GM18520 (cell line): ENCODE results near the gene OTOP3.
"Not testable (repeated sequence)": the region's sequence is repeated elsewhere in the genome, so short reads cannot be mapped to it uniquely, and the experiment has no call there.

Experiments used
- ATAC-seq: cut with Tn5 transposase; IDR thresholded peaks from one replicate; pipeline ENCODE4 v1.9.1; 2021; ENCODE audit not compliant: unreplicated experiment

The OTOP3 gene

DNA sequence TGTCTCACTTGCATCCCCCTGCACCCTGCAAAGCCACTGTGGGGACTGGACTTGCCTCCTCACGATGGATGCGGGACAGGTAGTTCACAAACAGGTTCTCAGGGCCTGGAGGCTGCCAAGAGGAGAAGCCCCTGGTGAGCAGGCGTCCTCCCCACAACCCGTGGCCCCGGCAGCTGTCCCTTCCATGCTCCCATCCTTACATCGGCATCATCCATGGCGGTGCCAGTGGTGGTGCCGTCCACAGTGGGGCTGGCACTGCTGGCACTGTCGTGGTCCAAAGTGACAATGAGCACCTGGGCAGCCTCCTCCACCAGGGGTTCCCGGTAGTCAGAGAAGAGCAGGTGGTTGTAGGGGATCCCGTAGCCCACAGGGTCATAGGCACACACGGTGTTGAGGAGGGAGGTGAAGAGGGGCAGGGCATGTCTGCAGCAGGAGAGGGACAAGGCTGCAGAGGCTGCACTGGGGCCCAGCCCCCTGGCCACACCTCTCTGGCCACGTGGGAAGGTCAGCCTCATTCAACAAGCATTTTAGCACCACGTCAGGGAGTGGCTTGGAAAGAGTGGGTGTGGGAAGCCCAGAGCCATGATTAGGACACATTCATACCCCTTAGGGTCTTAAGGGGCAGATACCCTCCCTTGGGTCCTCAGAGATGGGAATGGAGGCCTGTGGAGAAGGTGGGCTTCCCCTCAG lies 24.3 kb downstream of the OTOP3 start:
- ATAC-seq = no peak

DNA sequence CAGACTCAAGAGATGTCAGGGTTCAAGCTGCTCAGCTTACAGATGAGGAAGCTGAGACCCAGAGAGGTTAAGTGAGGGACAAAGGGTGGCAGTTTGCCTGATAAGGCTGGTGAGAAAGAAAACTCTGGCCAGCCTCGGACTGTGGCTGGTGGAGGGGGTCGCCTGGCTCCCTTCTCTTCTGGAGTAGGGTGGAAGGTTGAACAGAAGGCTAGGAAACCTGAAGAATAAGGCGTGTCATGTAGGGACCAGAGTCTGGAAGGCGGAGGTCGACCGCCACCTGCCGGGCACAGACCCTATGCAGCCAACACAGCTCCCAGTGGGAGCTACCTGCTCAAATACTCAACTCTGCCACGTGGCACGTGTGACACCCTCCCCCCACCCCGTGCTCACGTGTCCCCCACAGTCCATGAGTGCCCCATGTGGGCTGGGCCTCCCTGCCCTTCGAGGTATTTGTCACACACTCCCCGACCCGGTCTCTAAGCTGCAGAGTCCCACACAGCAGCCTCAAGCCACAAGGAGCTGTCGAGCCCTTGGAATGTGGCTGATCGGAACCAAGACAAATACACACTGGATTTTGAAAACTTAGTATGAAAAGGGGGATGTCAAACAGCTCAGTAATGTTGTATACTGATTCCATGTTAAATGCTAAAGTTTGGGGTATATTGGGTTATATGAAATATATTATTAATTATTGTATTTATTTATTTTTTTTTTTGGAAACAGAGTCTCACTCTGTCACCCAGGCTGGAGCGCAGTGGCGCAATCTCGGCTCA lies 25.1 kb downstream of the OTOP3 start:
- ATAC-seq = no peak

DNA sequence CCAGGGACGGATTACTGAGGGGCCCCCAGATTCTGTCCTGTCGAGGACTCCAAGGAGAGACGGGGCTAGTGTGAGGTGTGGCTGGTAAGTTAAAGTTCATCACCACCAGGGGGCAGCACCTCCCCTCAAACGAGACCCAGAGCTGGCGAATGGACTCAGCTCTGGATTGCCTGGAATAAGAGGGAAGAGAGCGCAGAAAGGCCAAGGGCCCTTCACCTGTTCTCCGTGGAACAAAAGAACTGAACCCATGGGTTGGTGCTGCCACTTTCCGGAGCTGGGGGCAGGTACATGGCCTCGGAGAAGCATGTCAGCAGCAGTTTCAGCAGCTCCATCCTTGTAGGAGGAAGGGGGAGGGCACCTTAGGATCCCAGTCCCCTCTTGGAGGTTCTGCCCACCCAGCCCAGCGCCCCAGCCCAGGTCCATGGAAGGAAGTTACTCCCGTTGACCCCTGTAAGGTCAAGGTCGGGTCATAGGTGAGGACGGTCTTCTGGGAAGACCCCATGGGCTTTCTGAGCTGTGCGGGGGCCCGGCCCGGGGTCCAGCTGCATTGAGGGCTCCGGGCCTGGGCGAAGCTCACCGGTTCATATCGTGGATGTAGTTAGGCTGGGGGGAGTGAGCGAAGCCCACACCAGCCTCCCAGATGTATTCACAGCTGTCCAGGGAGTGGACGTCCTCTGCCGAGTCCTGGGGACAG lies 26.1 kb downstream of the OTOP3 start:
- no peak for ATAC-seq

DNA sequence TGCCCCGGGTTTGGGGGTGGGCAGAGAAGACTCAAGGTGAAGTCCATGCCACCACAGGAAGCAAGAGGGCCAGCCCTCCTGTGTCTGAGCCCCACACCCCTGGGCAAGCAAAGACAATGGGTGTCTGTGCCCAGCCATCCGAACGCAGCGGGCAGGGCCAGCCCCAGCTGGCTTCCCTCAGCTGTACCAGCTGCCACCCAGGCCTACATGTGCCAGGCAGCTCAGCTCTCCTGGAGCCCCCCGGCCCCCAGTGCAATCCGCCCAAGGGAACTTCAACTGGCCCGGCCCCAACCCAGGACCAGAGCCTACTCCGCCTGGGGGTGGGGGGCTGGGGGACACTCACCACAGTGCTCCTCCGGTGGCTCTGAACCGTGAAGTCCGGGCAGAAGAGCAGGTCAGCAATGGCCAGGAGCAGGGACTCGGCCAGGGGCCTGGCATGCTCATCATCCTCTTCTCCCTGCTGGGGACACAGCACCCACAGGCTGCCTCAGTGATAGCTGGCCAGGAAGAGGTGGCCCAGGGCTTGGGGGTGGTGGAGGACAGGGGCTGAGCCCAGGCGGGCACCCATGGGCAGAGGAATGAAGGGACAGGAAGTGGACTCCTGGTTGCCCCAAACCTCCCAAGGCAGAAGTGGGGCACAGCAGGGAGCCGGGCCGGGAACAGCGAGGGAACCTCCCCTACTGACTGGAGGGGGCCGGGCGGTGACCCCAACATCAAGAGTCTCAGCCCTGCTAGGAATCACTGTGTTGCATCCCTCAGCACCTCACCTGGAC lies 27.1 kb downstream of the OTOP3 start:
- no peak for ATAC-seq

DNA sequence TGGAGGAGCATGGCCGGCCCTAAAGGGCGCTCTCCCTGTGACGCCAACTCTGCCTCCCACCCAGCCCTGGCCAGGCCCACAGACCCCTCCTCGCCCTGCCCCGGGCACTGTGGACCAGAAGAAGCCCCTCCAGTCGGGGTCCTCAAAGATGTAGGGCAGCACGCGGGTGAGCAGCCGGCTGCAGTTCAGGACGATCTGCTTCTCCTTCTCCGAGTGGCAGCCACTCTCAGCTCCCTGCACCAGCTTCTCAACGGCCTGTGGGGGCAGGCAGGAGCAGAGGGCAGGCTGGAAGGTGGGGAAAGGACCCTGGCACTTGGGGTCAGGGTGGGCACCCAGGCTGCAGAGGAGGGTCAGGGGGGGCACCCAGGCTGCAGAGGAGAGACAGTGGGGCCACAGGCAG lies 28.0 kb downstream of the OTOP3 start:
- ATAC-seq = no peak

DNA sequence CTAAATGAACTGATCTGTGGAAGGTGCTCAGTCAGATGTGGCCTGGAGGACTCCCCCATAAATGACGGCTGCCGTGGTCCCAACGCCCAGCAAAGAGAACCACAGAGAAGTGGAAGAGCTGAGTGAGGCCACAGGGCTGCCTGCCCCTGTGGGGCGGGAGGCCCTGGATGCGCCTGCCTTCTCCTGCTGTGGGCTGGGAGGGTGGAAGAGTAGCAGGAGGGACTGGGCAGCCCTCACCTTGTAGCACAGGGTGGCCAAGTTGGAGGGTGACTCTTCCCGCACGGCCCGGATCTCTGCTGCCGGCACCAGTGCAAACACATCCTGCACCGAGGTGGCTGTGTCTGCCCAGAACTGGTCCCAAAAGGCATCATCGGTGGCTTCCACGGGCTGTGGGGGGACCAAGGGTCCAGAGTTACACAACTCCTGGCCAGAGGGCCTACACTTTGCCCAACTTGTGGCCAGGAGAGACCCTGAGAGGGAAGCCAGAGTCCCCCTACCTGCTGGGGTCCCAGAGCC lies 28.6 kb downstream of the OTOP3 start:
- ATAC-seq = no peak

DNA sequence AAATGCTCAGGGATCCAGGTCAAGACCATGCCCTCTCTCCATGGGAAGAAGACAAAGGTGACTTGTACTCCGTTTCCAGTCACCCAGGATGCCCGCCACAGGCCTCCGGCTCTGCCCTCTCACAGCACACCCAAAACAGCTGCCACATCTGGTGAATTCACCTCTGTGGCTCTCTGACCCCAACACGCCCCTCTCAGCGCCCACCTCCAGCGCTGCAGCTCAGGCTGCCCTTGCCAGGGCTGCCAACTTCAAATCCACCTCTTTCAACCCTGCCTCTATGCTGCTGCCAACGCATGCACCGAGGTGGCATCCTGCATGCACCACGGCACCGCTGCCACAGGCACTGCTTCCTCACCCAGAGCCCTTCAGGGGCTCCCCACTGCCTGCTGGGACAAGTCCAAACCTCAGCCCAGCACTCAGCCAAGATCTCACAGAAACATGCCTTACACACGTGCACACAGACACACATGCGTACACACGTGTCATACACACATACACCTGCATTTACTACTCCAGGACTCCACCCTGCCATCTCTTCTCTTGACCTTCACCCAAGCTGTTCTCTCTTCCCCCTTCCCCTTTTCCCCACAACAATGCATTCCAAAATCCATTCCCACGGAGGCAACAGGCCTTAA lies 29.4 kb downstream of the OTOP3 start:
- ATAC-seq = no peak

DNA sequence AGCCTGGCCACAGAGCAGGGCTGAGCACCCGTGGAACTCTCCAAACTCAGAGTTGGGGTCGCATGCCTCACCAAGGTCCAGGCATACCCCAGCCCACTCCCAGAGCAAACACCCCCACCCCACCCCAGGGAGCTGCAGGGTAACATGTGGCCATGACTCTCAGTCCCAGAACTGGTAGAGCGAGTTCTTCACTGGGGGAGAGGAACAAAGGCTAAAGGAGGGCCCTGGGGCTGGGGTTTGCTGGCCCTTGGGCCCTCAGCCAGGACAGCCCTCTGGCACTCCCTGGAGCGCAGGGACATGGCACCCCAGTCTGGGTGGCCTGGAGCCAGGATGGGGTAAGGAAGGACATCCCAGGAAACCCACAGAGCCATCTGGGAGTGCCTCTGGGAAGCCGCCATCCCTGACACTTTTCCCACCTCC lies 32.7 kb downstream of the OTOP3 start:
- no peak for ATAC-seq

DNA sequence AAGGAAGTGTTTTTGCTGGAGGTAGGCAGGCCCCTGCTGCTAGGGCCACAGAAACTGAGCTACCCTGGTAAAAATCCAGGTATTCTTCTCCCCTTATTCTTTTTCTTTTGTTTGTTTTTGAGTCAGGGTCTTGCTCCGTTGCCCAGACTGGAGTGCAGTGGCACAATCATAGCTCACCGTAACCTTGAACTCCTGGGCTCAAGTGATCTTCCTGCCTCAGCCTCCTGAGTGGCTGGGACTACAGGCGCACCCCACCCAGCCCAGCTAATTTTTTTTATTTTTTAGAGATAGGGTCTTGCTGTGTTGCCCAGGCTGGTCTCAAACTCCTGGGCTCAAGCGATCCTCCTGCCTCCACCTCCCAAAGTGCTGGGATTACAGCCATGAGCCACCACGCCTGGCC lies 33.8 kb downstream of the OTOP3 start:
- ATAC-seq = not testable (repeated sequence)

DNA sequence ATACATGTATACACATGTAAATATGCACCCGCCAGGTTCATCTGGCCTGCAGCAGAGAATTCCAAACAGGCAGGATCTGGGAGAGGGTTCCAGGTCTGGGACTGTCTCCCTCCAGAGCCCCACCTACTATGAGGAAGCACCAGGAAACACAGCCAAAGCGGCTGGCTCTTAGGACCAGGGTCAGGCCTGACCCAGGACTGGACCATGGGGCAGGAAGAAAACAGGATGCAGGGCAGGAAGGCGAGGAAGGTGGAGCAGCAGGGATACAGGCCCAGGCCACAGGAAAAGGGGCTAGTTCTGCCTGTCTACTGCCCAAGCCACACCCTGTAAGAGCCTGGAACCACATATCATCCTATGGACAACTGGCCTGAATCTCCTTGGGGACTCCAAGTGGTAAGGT lies 34.7 kb downstream of the OTOP3 start:
- ATAC-seq = no peak

DNA sequence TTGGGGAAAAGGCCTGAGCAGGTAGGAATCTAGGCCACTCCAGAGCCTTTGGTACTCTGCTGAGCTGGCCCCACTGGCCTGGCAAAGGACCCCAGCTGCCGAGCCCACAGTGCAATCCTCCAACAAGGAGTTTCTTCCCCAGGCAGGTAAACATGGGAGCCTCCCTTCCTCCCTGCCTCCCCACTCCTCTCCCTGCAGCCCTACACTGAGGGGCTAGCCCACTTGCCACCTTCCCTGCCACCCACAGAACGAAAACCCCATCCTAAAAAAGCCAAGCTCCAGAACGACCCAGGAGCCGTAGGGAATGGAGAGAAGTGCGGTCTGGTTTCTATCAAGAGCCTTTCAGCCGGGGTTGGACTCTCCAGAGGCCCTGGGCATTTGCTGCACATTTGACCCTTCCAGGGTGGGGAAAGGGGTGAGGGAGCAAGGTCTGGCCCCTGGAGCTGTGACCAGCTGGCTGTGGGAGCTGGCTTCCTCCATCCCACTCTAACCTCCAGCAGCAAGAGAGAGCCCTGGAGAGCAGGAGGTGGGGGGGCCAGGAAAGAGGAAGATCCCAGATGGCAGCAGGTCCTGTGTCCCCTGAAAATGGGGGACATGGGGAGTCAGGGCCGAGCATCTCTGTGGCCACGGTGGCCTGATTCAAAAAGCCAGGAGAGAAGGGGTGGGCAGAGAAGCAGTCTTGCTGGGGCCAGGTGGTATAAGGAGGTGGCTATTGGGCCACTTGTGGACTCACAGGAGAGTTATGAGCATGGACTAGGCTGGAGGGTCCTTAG lies 35.6 kb downstream of the OTOP3 start:
- ATAC-seq = no peak

DNA sequence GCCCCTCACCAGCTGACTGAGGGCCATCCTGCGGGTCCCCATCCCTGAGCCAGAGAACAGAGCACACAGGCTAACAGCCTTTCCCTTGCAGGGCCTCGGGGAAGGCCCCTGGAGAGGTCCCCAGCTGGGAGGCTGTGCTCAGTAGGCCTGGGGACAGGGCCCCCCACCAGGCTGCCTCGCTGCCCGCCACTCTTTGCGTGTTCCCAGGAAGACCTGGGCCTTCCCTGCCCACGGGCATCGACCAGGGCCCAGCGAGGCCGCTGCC lies 36.1 kb downstream of the OTOP3 start:
- no peak for ATAC-seq

DNA sequence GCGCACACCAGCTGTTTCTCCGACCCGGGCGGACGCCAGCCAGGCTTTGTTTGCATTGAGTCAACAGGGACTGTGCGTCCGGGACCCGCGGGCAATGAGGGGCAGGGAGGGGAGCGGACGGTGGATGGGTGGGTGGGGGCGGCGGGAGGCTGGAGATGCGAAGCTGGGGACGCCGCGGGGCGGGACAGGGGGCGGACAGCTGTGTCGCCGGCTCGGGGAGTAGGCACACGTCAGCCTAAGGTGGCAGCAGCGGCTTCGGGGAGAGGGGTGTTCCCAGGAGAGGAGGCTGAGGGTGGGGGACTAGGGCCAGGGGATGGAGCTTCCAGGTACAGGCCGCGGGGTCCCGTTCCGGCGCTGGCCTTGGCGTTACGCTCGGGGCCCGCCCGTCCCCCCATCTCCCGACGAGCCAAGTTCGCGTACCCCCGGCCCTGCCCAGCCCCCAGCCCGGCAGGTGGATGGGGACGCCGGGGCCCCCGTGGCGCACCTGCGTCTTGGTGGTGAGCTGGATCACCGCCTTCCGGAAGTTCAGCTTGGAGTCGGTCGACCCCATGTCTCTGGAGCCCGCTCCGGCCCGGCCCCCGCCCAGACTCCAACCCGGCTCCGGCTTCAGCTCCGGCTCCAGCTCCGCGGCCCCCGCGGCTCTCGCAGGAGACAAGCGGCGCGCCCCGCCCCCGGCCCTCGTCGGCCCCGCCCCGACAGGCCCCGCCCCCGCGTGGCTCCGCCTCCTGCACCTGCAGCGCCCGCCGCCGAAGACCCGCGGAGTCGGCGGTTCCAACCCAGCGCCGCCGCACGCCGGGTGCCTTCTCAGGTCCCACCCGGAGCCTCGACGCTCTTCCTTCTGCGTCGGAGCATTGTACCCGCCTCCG lies 36.6 kb downstream of the OTOP3 start, which contains the start of gene HID1:
HID1 (minus strand) TSS at position 653 of the 866 bp plus-strand sequence; CDS start at position 550, 103 bp downstream.
- no peak for ATAC-seq

DNA sequence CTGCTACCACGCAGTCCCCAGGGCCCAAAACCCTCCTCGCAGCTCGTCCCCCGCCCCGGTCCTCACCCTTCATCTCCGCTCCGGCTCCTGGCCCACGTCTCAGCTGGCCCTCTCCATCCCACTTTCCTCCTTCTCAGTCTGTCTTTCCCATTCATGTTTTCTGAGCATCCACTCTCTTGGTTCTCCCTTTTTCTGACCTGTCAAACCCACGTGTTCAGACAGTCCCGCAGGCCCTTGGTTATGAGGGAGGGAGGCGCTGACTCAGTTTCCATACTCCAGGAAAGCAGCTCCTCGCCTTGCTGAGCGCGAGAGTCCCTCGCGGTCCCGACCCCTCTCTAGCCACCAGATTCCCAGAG lies 37.3 kb downstream of the OTOP3 start:
- ATAC-seq = no peak

DNA sequence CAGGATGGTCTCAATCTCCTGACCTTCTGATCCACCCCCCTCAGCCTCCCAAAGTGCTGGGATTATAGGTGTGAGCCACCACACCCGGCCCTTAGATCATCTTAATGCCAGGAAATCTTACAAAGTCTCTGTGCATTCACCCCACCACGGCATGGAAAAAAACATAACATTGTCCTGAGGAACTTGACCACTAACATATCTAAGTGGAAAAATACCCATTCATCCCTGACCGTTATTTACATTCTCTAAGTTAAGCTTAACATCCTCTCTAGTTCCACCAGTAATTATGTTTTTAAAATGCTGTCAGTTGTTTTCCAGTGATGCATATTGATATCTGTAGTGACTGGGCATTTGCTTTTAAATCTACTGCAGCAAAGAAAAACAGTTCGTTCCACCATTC lies 40.2 kb downstream of the OTOP3 start:
- ATAC-seq = no peak

DNA sequence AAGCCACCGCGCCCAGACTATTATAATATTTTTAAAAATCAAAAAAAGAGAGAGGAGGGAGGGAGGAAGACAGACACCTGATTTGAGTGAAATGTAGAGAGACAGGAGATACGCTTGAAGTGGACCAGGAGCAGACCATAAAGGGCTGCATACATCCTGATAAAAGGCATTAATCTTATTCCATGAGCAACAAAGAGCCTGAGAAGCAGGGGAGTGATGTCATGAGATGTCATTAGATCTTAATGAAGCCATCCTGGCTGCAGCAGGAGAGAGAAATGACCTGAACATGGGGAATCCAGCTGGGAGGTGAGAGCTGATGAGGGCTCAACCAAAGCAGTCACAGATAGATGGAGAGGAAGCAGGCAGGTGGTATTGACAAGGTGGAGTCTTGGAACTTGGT lies 42.1 kb downstream of the OTOP3 start:
- no peak for ATAC-seq

DNA sequence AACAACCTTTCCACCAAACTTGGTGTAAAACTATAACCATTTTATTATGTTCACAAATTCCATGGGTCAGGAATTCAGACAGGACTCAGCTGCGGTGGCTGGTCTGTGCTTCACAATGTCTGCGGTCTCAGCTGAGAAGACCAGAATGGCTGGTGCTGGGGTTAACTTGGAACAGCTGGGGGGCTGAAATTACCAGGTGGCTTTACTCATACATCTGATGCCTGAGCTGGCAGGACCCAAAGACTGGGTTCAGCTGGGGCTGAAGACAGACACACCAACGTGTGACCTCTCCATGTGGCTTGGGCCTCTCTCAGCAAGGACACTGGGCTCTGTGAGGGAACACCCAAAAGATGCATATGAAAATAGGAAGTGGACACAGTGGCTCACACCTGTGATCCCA lies 42.5 kb downstream of the OTOP3 start:
- no peak for ATAC-seq

DNA sequence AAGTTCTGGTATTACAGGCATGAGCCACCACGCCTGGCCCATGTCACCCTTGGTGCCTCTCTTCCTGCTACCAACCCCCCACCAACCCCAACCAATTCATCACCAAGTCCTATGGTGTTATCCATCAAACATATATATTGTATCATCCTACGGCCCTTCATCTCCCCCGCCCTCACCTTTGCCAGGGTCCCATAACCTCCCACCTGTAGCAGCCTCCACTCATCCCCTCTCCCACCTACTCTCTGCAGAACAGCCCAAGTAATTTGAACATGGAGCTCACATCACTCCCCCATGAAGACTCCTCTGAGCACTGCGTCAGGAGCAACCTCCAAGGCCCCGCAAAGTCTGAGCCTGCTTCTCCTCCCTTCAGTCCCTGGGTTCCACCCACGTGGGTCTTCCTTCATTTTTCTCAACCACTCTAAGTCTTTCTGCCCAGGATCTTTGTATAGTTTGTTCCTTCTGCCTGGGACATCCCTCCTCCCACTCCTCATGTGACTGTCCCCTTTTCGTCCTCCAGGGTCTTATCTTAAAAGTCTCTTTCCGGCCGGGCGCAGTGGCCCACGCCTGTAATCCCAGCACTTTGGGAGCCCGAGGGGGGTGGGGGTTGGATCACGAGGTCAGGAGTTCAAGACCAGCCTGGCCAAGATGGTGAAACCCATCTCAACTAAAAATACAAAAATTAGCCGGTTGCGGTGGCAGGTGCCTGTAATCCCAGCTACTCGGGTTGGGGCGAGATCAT lies 43.9 kb downstream of the OTOP3 start:
- no peak for ATAC-seq
